Prostate gland (tissue), 2 donors: ENCODE data around the gene SIGLEC9. TPM values are rescaled to one million over a fixed set of nuclear protein-coding genes. Genes with fewer than 3 reads are reported as not detected.

ENCODE experiments used
- DNase-seq: peaks from one replicate; pipeline ENCODE4 v3.0.0-alpha.2; 2019; ENCODE audit warnings: low spot score
- H3K27ac ChIP-seq, 2 donors: fragments of 200-600 bp; sonication (generic); 2 replicates each; pipeline ENCODE4 v1.5.1; 2017 to 2019
- H3K27me3 ChIP-seq: fragments of 200-600 bp; sonication (generic); replicated peaks from 2 replicates; pipeline ENCODE4 v1.5.1; 2019; ENCODE audit not compliant: insufficient read depth
- H3K36me3 ChIP-seq, 2 donors: fragments of 200-600 bp; sonication (generic); 1 replicate in 1 of 2; 2 replicates in 1 of 2; pipeline versions ENCODE4 v1.5.1 to v1.8.1; 2017 to 2019
- H3K4me1 ChIP-seq: fragments of 200-600 bp; sonication (generic); replicated peaks from 2 replicates; pipeline ENCODE4 v1.5.1; 2019
- H3K4me3 ChIP-seq, 2 donors: fragments of 200-600 bp; sonication (generic); 2 replicates each; pipeline ENCODE4 v1.5.1; 2017 to 2019
- H3K9me3 ChIP-seq: fragments of 200-600 bp; sonication (generic); 2 replicates; pipeline ENCODE4 v1.5.1; 2017
- POLR2A ChIP-seq: fragments of 450-650 bp; IDR thresholded peaks from one replicate; pipeline ENCODE4 v1.6.1; 2016; ENCODE audit warnings: antibody characterized with exemption, mild to moderate bottlenecking
- POLR2AphosphoS5 ChIP-seq: sonication (generic); formaldehyde crosslinking; IDR thresholded peaks from one replicate; pipeline ENCODE4 v1.6.1; 2017; ENCODE audit warnings: antibody characterized with exemption
- WGBS: methylation state at CpG from one replicate; pipeline ENCODE4 v1.1.5; 2018; 5-methylcytosine and 5-hydroxymethylcytosine counted together
- intact Hi-C: fragments of 100-400 bp; cut with DNase I; formaldehyde crosslinking; loops from one replicate; pipeline ENCODE4 v1.14.2; 2022
- total RNA-seq, 2 donors: library from RNA; depleted of rRNA; stranded (reverse); fragments of >200 nt; gene quantifications; one replicate each; pipeline ENCODE4 v1.1.0, GENCODE V29; 2016
- TF ChIP-seq, protein P1 (sequence below), 4 experiments: fragments of 200-600 bp in 2 of 4; fragments of 450-650 bp in 2 of 4; sonication (generic) in 2 of 4; IDR thresholded peaks; 1 replicate in 3 of 4; 2 replicates in 1 of 4; pipeline ENCODE4 v1.5.1; 2016 to 2019; ENCODE audit warnings: antibody characterized with exemption in 4 of 4, mild to moderate bottlenecking in 2 of 4, moderate library complexity in 2 of 4

The SIGLEC9 gene
- total RNA-seq, 2 donors from 2014 or later, result 0.77 to 8.2 TPM

DNA sequence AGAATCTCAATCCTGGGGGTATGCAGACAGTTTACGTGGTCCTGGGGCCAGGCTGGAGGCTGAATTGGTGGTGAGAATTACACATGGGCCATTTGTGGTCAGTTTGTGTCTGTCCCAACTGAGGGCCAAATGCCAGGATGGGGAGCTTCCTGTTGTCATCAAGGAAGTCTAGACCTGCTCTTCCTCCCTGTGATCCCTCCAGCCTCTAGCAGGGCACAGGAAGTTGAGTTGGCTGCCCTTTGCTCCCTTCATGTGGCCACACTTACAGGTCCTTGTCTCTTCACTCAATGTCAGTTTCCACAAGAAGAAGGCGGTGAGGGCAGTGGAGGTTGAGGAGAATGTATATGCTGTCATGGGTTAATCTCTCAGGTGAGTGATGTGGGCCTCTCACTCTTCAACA lies 47.5 kb downstream of the SIGLEC9 start:
- intact Hi-C loops, result no loop called here
- Histone ChIP-seq H3K27me3 (peaks cover 6% of the 10 kb centered on the region), H3K4me1 (no peaks in the 10 kb centered on the region), H3K36me3 (no peaks in the 10 kb centered on the region), H3K4me3 (no peak overlapping the region), H3K27ac (no peak overlapping the region), H3K9me3 (no peaks in the 10 kb centered on the region)
- DNase-seq, result no peak
- TF ChIP-seq, protein P1, sequence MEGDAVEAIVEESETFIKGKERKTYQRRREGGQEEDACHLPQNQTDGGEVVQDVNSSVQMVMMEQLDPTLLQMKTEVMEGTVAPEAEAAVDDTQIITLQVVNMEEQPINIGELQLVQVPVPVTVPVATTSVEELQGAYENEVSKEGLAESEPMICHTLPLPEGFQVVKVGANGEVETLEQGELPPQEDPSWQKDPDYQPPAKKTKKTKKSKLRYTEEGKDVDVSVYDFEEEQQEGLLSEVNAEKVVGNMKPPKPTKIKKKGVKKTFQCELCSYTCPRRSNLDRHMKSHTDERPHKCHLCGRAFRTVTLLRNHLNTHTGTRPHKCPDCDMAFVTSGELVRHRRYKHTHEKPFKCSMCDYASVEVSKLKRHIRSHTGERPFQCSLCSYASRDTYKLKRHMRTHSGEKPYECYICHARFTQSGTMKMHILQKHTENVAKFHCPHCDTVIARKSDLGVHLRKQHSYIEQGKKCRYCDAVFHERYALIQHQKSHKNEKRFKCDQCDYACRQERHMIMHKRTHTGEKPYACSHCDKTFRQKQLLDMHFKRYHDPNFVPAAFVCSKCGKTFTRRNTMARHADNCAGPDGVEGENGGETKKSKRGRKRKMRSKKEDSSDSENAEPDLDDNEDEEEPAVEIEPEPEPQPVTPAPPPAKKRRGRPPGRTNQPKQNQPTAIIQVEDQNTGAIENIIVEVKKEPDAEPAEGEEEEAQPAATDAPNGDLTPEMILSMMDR (IDR thresholded peaks at IDR 0.05), result no peak
- TF ChIP-seq POLR2A (no peak), POLR2AphosphoS5 (no peak)
- 82% methylated on average over 2 of the region's 2 CpGs for WGBS

DNA sequence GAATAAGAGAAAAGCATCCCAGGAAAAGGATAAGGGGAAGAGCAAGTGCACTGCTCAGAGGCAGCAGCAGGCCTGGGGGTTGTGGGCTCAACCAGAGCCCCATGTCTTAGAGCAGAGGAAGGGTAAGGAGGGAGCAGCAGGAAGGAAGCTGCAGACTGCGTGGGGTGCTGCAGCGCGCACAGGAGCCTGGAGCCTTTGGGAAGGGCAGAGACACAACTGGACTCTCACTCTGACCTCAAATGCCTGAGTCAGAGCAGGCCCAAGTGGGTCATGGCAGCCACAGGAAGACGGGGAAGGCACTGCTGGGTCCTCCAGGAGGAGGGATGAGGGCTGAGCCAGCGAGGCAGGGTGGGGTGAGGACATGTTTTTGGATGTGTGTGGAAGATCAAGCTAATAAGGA lies 49.0 kb downstream of the SIGLEC9 start:
- Histone ChIP-seq H3K4me1 (no peaks in the 10 kb centered on the region), H3K4me3 (no peak overlapping the region), H3K27ac (no peak overlapping the region), H3K9me3 (no peaks in the 10 kb centered on the region), H3K27me3 (peaks cover 6% of the 10 kb centered on the region), H3K36me3 (no peaks in the 10 kb centered on the region)
- intact Hi-C loops, result no loop called here
- TF ChIP-seq POLR2A (no peak), POLR2AphosphoS5 (no peak)
- TF ChIP-seq, protein P1 (IDR thresholded peaks at IDR 0.05), result no peak
- 66% methylated on average over 5 of the region's 5 CpGs for WGBS
- no peak for DNase-seq

DNA sequence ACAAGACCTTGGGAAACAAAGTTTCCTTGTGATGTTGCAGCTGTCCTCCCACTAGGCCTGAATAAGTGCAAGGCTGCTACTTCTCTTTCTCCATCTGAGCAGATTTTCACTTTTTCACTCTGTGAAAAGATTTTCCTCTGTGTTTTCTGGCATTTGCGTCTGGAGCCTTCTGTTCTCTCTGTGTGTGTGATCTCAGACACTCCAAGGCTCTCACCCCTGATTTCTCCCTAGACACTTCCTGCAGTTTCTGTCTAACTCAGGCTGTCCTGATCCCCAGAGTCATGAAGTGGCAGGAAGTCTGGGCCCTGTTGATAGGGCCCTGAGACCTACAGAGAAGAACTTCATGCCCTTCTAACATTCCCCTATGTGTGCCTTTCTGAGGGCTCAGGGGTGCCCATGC lies 54.5 kb downstream of the SIGLEC9 start:
- intact Hi-C loops, result no loop called here
- H3K9me3 ChIP-seq, result no peaks in the 10 kb centered on the region
- H3K4me3 ChIP-seq, result no peak overlapping the region
- no peaks in the 10 kb centered on the region for H3K36me3 ChIP-seq
- no peak for DNase-seq
- WGBS, result 43% methylated on average over 1 of the region's 1 CpG
- TF ChIP-seq, protein P1 (IDR thresholded peaks at IDR 0.05), result no peak
- TF ChIP-seq POLR2AphosphoS5, result no peak
- no peak for TF ChIP-seq POLR2A
- H3K27me3 ChIP-seq, result peaks cover 2% of the 10 kb centered on the region
- H3K27ac ChIP-seq, result no peak overlapping the region
- H3K4me1 ChIP-seq, result no peaks in the 10 kb centered on the region

Other genes starting within 250 kb of the SIGLEC9 start
- 100 to 1,000 TPM; 188 to 330 TPM for gene KLK4, start 213.5 kb upstream of the SIGLEC9 start, total RNA-seq
- gene KLK5, start 171.9 kb upstream of the SIGLEC9 start, total RNA-seq, result 1 to 10 TPM; 1.9 to 2.7 TPM
- gene KLK6, start 155.3 kb upstream of the SIGLEC9 start, total RNA-seq, result 1 to 10 TPM in 1 of 2 donors, not detected in 1; 1.8 TPM
- 1 to 10 TPM in 1 of 2 donors, under 1 TPM in 1; 0.68 to 1.2 TPM for gene KLK7, start 141.0 kb upstream of the SIGLEC9 start, total RNA-seq
- gene KLK8, start 123.3 kb upstream of the SIGLEC9 start, total RNA-seq, result not detected
- gene KLK10, start 105.2 kb upstream of the SIGLEC9 start, total RNA-seq, result 10 to 100 TPM in 1 of 2 donors, 1 to 10 TPM in 1; 7.4 to 49.6 TPM
- 100 to 1,000 TPM in 1 of 2 donors, 10 to 100 TPM in 1; 67.7 to 315 TPM for gene KLK11, start 98.3 kb upstream of the SIGLEC9 start, total RNA-seq
- gene KLK12, start 89.9 kb upstream of the SIGLEC9 start, total RNA-seq, result under 1 TPM in 1 of 2 donors, not detected in 1; 0.73 TPM
- gene KLK13, start 59.8 kb upstream of the SIGLEC9 start, total RNA-seq, result under 1 TPM in 1 of 2 donors, not detected in 1; 0.77 TPM
- gene KLK14, start 42.0 kb upstream of the SIGLEC9 start, total RNA-seq, result 1 to 10 TPM; 4.2 to 5.3 TPM
- gene CTU1, start 16.5 kb upstream of the SIGLEC9 start, total RNA-seq, result 10 to 100 TPM; 18.7 to 21.4 TPM
- not detected for gene SIGLEC7, start 17.4 kb downstream of the SIGLEC9 start, total RNA-seq
- gene CD33, start 100.2 kb downstream of the SIGLEC9 start, total RNA-seq, result 1 to 10 TPM; 1.9 to 2.5 TPM
- 1 to 10 TPM in 1 of 2 donors, not detected in 1; 1.6 TPM for gene SIGLECL1, start 126.2 kb downstream of the SIGLEC9 start, total RNA-seq
- 10 to 100 TPM in 1 of 2 donors, not detected in 1; 12.6 TPM for gene IGLON5, start 186.7 kb downstream of the SIGLEC9 start, total RNA-seq
- 1 to 10 TPM; 2.3 to 9.9 TPM for gene VSIG10L, start 217.2 kb downstream of the SIGLEC9 start, total RNA-seq
- gene ETFB, start 241.5 kb downstream of the SIGLEC9 start, total RNA-seq, result 100 to 1,000 TPM in 1 of 2 donors, 10 to 100 TPM in 1; 82.8 to 118 TPM
- 1 to 10 TPM in 1 of 2 donors, not detected in 1; 4.2 TPM for gene CLDND2, start 244.1 kb downstream of the SIGLEC9 start, total RNA-seq
- 1 to 10 TPM in 1 of 2 donors, not detected in 1; 1.8 TPM for gene NKG7, start 247.7 kb downstream of the SIGLEC9 start, total RNA-seq